GM10266 (cell line): ENCODE results near the gene MAN2A1.

Source experiments
- DNase-seq: peaks from one replicate; pipeline ENCODE4 v3.0.0; 2012; ENCODE audit errors: extremely low spot score
- CTCF ChIP-seq: IDR thresholded peaks from 2 replicates; pipeline ENCODE4 v1.5.1; 2012; ENCODE audit warnings: mild to moderate bottlenecking, low read depth; ENCODE audit not compliant: control insufficient read depth, insufficient read depth; ENCODE audit errors: missing control alignments

The MAN2A1 gene

DNA sequence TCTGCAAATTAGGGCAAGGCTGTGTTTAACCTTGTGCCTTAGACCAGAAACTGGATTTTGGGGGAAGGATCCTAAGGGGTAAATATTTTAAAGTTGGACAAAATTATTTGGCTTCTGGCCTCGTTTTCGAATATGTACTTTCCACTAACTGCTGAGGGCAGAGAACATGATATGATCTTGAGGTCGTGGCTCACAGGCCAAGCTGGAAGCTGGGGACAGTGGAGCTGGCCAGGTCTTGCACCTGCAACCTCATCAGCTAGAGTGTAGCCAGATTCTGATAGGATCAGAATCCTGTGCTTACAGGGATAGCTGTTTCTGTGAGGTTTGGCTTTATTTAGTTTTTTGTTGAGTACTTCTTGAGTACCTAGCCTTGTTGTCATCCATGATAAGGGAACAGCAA is 24.9 kb downstream of the MAN2A1 start:
- no peak for TF ChIP-seq CTCF
- no peak for DNase-seq

GRCh38 chr5:109718216-109718615 is 28.5 kb downstream of the MAN2A1 start:
- DNase-seq = no peak
- TF ChIP-seq CTCF = no peak

DNA sequence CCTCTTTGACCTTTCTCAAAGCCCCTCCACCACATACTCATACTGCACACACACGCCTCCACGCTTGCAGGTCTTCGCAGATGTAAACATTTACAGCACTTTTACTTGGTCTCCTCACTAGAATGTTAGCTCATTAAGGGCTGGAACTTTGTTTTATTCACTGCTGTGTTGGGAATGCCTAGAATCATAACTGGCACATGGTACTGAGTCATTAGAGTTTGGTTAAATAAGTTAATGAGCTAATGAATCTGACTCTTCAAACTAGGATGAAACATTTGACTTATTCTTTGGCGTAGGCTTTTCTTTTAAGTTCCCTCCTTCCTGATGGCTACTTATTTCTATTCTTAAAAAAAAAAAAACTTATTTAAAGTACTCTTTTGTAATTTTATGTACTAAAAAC is 28.9 kb downstream of the MAN2A1 start:
- TF ChIP-seq CTCF = no peak

GRCh38 chr5:109719978-109720377 is 30.3 kb downstream of the MAN2A1 start:
- TF ChIP-seq CTCF = no peak
- no peak for DNase-seq

More for the DNA sequence above, 28.9 kb downstream of the MAN2A1 start:
- no peak for DNase-seq

GRCh38 chr5:109721741-109722140 is 32.0 kb downstream of the MAN2A1 start:
- TF ChIP-seq CTCF = no peak

DNA sequence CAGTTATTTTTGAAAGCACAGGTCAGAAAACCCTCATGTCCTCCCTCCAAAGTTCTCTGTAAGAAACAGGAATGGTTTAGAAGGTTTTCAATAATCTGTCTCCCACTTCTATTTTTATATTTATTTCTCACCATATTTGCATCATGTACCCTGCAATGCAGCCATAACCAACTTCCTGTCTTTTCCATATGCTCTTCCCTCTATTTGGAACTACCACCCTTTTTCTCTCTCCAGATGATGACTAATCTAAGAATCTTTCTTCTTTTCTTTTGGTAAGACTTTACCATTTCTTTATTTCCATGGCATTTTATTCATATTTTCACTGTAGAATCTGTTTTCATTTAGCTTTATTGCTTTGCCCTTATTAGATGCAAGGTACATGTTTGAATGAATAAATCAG is 33.9 kb downstream of the MAN2A1 start:
- no peak for DNase-seq
- no peak for TF ChIP-seq CTCF

More at GRCh38 chr5:109721741-109722140, 32.0 kb downstream of the MAN2A1 start:
- DNase-seq = no peak

DNA sequence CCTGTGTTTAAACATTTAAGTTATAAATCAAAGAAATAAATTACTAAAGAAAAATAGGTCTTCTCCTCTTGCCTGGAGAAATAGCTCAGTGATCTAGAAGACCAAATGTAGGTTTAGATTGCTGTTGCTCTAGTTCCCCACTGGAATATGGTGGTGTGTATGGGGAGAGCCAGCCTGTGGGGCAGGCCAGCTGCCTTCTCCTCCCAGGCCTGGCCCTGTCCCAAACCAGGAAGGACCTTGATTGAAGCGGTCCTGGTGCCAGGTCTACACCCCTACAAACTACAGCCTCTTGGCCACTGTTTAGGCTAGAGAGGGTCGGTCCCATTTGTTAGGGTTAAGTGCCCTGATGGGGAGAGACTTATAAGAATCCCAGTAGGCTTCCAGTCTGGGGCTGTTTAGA is 35.4 kb downstream of the MAN2A1 start:
- no peak for DNase-seq

More for the DNA sequence above, 35.4 kb downstream of the MAN2A1 start:
- no peak for TF ChIP-seq CTCF
